K562 (cell line): ENCODE measurements around the gene FKBP3.

ENCODE experiments used
- EZH2 ChIP-seq: IDR thresholded peaks from 2 replicates; pipeline ENCODE4 v1.6.1; 2012; ENCODE audit warnings: low read depth, mild to moderate bottlenecking, inconsistent platforms, low read length, borderline replicate concordance
- MTA2 ChIP-seq: fragments of 450-650 bp; IDR thresholded peaks from 2 replicates; pipeline ENCODE4 v1.6.1; 2016; ENCODE audit warnings: low read depth
- POLR2AphosphoS2 ChIP-seq: IDR thresholded peaks from 2 replicates; pipeline ENCODE4 v1.6.1; 2012; ENCODE audit warnings: low read length, improper control_type of control experiment
- POU5F1 ChIP-seq: fragments of 150-350 bp; IDR thresholded peaks from 2 replicates; pipeline ENCODE4 v1.6.1; 2014; ENCODE audit warnings: borderline replicate concordance, low read length, low read depth, mild to moderate bottlenecking; ENCODE audit not compliant: partially characterized antibody
- RUNX1 ChIP-seq: sonication (generic); IDR thresholded peaks from 2 replicates; pipeline ENCODE4 v1.6.1; 2016; ENCODE audit warnings: antibody characterized with exemption, low read depth
- SOX6 ChIP-seq: fragments of 450-650 bp; IDR thresholded peaks from 2 replicates; pipeline ENCODE4 v1.6.1; 2014; ENCODE audit warnings: mild to moderate bottlenecking
- YY1 ChIP-seq, 3 experiments: IDR thresholded peaks; 2 replicates each; pipeline ENCODE4 v1.6.1; 2011; ENCODE audit warnings: low read length in 2 of 3, mild to moderate bottlenecking in 2 of 3, moderate library complexity in 2 of 3, borderline replicate concordance in 1 of 3, control low read depth in 1 of 3, low read depth in 1 of 3; ENCODE audit not compliant: insufficient read depth in 3 of 3, insufficient replicate concordance in 2 of 3, control insufficient read depth in 1 of 3, insufficient read length in 1 of 3; ENCODE audit errors: extremely low read depth in 1 of 3
- ZNF140 ChIP-seq: fragments of 250-450 bp; sonication (Bioruptor Pico); IDR thresholded peaks from 2 replicates; pipeline ENCODE4 v1.8.0; 2021; ENCODE audit warnings: moderate library complexity, mild to moderate bottlenecking, inconsistent platforms
- ZNF561 ChIP-seq: fragments of 450-650 bp; formaldehyde crosslinking; conservative IDR thresholded peaks from 2 replicates; pipeline ENCODE4 v1.4.0; 2020; ENCODE audit warnings: mild to moderate bottlenecking, moderate library complexity
- ZNF584 ChIP-seq: fragments of 200-800 bp; sonication (Bioruptor generic); IDR thresholded peaks from 2 replicates; pipeline ENCODE4 v1.6.1; 2016; ENCODE audit warnings: low read depth, mild to moderate bottlenecking, missing genetic modification characterization, missing compliant biosample characterization
- TF ChIP-seq, protein P1 (sequence below), 3 experiments: IDR thresholded peaks in 2 of 3; conservative IDR thresholded peaks in 1 of 3; 2 replicates each; pipeline ENCODE4 v1.5.1; 2011 to 2012; ENCODE audit warnings: low read length in 3 of 3, mild to moderate bottlenecking in 3 of 3, control low read depth in 2 of 3, improper control_type of control experiment in 1 of 3, inconsistent platforms in 1 of 3, low read depth in 1 of 3, mixed read lengths in 1 of 3, moderate library complexity in 1 of 3; ENCODE audit not compliant: insufficient read depth in 2 of 3
- TF ChIP-seq, protein P2 (sequence below): fragments of 250-450 bp; sonication (Bioruptor Pico); IDR thresholded peaks from 2 replicates; pipeline ENCODE4 v1.5.0; 2020; ENCODE audit warnings: mild to moderate bottlenecking, borderline replicate concordance
- TF ChIP-seq, protein P3 (sequence below), 2 experiments: IDR thresholded peaks; 2 replicates each; pipeline ENCODE4 v1.6.1; 2011; ENCODE audit warnings: borderline replicate concordance in 1 of 2, control low read depth in 1 of 2, low read depth in 1 of 2, low read length in 1 of 2, mild to moderate bottlenecking in 1 of 2, mixed read lengths in 1 of 2, moderate library complexity in 1 of 2; ENCODE audit not compliant: insufficient read depth in 1 of 2, insufficient read length in 1 of 2, poor library complexity in 1 of 2, severe bottlenecking in 1 of 2; ENCODE audit errors: extremely low read depth in 1 of 2
- TF ChIP-seq, protein P4 (sequence below): fragments of 250-450 bp; sonication (Bioruptor Pico); IDR thresholded peaks from 2 replicates; pipeline ENCODE4 v1.5.0; 2020; ENCODE audit warnings: mild to moderate bottlenecking

DNA sequence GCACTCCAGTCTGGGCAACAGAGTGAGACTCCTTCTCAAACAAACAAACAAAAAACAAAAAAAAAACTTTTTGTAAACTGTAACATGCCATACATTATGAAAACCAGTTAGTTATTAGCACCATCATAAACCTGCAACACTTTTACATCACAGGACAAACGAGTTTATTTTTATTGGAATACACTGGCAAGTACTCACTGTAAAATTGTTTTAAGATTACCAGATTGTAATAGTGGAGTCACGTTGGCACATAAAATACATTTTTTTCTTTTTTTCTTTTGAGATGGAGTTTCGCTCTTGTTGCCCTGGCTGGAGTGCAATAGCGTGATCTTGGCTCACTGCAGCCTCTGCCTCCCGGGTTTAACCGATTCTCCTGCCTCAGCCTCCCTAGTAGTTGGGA lies 15.7 kb downstream of the FKBP3 start:
- TF ChIP-seq, protein P1, sequence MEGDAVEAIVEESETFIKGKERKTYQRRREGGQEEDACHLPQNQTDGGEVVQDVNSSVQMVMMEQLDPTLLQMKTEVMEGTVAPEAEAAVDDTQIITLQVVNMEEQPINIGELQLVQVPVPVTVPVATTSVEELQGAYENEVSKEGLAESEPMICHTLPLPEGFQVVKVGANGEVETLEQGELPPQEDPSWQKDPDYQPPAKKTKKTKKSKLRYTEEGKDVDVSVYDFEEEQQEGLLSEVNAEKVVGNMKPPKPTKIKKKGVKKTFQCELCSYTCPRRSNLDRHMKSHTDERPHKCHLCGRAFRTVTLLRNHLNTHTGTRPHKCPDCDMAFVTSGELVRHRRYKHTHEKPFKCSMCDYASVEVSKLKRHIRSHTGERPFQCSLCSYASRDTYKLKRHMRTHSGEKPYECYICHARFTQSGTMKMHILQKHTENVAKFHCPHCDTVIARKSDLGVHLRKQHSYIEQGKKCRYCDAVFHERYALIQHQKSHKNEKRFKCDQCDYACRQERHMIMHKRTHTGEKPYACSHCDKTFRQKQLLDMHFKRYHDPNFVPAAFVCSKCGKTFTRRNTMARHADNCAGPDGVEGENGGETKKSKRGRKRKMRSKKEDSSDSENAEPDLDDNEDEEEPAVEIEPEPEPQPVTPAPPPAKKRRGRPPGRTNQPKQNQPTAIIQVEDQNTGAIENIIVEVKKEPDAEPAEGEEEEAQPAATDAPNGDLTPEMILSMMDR (IDR thresholded peaks at IDR 0.05 in 2 of 3, conservative IDR thresholded peaks at IDR 0.05 in 1 of 3; ENCODE audit: insufficient read depth in 2 of 3, low read depth in 1 of 3, low read length in 3 of 3) = no peak
- TF ChIP-seq ZNF561 = no peak
- no peak for TF ChIP-seq ZNF140 (CRISPR knock-in tag)
- TF ChIP-seq, protein P2, sequence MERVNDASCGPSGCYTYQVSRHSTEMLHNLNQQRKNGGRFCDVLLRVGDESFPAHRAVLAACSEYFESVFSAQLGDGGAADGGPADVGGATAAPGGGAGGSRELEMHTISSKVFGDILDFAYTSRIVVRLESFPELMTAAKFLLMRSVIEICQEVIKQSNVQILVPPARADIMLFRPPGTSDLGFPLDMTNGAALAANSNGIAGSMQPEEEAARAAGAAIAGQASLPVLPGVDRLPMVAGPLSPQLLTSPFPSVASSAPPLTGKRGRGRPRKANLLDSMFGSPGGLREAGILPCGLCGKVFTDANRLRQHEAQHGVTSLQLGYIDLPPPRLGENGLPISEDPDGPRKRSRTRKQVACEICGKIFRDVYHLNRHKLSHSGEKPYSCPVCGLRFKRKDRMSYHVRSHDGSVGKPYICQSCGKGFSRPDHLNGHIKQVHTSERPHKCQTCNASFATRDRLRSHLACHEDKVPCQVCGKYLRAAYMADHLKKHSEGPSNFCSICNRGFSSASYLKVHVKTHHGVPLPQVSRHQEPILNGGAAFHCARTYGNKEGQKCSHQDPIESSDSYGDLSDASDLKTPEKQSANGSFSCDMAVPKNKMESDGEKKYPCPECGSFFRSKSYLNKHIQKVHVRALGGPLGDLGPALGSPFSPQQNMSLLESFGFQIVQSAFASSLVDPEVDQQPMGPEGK = no peak
- no peak for TF ChIP-seq ZNF584 (CRISPR knock-in tag)
- TF ChIP-seq, protein P3, sequence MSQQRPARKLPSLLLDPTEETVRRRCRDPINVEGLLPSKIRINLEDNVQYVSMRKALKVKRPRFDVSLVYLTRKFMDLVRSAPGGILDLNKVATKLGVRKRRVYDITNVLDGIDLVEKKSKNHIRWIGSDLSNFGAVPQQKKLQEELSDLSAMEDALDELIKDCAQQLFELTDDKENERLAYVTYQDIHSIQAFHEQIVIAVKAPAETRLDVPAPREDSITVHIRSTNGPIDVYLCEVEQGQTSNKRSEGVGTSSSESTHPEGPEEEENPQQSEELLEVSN (IDR thresholded peaks at IDR 0.05; ENCODE audit: borderline replicate concordance in 1 of 2, extremely low read depth in 1 of 2, insufficient read depth in 1 of 2, insufficient read length in 1 of 2, low read depth in 1 of 2, low read length in 1 of 2, poor library complexity in 1 of 2, severe bottlenecking in 1 of 2) = no peak
- no peak for TF ChIP-seq SOX6
- no peak for TF ChIP-seq EZH2
- TF ChIP-seq POLR2AphosphoS2 = no peak
- TF ChIP-seq RUNX1 = no peak
- no peak for TF ChIP-seq MTA2
- TF ChIP-seq, protein P4, sequence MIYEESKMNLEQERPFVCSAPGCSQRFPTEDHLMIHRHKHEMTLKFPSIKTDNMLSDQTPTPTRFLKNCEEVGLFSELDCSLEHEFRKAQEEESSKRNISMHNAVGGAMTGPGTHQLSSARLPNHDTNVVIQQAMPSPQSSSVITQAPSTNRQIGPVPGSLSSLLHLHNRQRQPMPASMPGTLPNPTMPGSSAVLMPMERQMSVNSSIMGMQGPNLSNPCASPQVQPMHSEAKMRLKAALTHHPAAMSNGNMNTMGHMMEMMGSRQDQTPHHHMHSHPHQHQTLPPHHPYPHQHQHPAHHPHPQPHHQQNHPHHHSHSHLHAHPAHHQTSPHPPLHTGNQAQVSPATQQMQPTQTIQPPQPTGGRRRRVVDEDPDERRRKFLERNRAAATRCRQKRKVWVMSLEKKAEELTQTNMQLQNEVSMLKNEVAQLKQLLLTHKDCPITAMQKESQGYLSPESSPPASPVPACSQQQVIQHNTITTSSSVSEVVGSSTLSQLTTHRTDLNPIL = no peak
- no peak for TF ChIP-seq POU5F1
- TF ChIP-seq YY1 (IDR thresholded peaks at IDR 0.05; ENCODE audit: borderline replicate concordance in 1 of 3, control insufficient read depth in 1 of 3, extremely low read depth in 1 of 3, insufficient read depth in 3 of 3, insufficient read length in 1 of 3, insufficient replicate concordance in 2 of 3, low read depth in 1 of 3, low read length in 2 of 3) = no peak
